Omental fat pad (tissue), 4 donors: Measurements from ENCODE around the gene LCE1F. TPM values are rescaled to one million over a fixed set of nuclear protein-coding genes. Genes with fewer than 3 reads are reported as not detected.

Source experiments
- ATAC-seq: fragments of 150-250 bp; one replicate; pipeline ENCODE4 v1.9.1; 2016; ENCODE audit warnings: mild to moderate bottlenecking, moderate library complexity; ENCODE audit not compliant: low FRiP score
- DNase-seq: peaks from one replicate; pipeline ENCODE4 v3.0.0-alpha.2; 2019; ENCODE audit warnings: low spot score
- CTCF ChIP-seq, 3 donors: fragments of 450-650 bp; IDR thresholded peaks; one replicate each; pipeline ENCODE4 v1.5.1; 2016 to 2017; ENCODE audit warnings: antibody characterized with exemption in 3 of 3, mild to moderate bottlenecking in 3 of 3, moderate library complexity in 2 of 3
- total RNA-seq, 4 donors: library from RNA; depleted of rRNA; stranded (reverse); fragments of >200 nt; gene quantifications; one replicate each; pipeline ENCODE4 v1.1.0, GENCODE V29; 2016

The LCE1F gene
- total RNA-seq, 4 donors from 2014 or later, result not detected

- TF ChIP-seq CTCF (IDR thresholded peaks at IDR 0.05), result no peak
- DNase-seq (no peak), ATAC-seq (no peak)
Observed at GRCh38 chr1:152770411-152770810, 4.5 kb upstream of the LCE1F start.

- no peak for TF ChIP-seq CTCF (IDR thresholded peaks at IDR 0.05)
- ATAC-seq (no peak), DNase-seq (no peak)
Observed at GRCh38 chr1:152776361-152776760, 1.4 kb downstream of the LCE1F start.

- TF ChIP-seq CTCF (IDR thresholded peaks at IDR 0.05), result no peak
- ATAC-seq (no peak), DNase-seq (no peak)
Observed at GRCh38 chr1:152777510-152778137, 2.7 kb downstream of the LCE1F start.

GRCh38 chr1:152783095-152783494, 8.2 kb downstream of the LCE1F start:
- ATAC-seq (no peak), DNase-seq (no peak)
- TF ChIP-seq CTCF (IDR thresholded peaks at IDR 0.05), result no peak

GRCh38 chr1:152786077-152786476, 11.1 kb downstream of the LCE1F start, which contains the start of gene LCE1E:
Gene LCE1E (plus strand): TSS chr1:152786257. CDS start chr1:152787300, 1,043 bp downstream.
- TF ChIP-seq CTCF (IDR thresholded peaks at IDR 0.05), result no peak
- ATAC-seq (no peak), DNase-seq (no peak)

GRCh38 chr1:152795686-152796085, 20.7 kb downstream of the LCE1F start:
- no peak for TF ChIP-seq CTCF (IDR thresholded peaks at IDR 0.05)
- no peak for DNase-seq
- ATAC-seq, result no peak

GRCh38 chr1:152796421-152796820, 21.5 kb downstream of the LCE1F start, which contains the start of gene LCE1D:
Gene LCE1D (plus strand): TSS chr1:152796721. CDS start chr1:152797795, 1,074 bp downstream.
- TF ChIP-seq CTCF (IDR thresholded peaks at IDR 0.05), result no peak
- DNase-seq (no peak), ATAC-seq (no peak)
